Activated CD8-positive, alpha-beta memory T cell treated with anti-CD3 and anti-CD28 coated beads, Interleukin-2, amount 50 U/mL, for 24 hours (primary cell): ENCODE data around the gene EXOC5.

Source experiments
- DNase-seq: peaks from one replicate; pipeline ENCODE4 v3.0.0-alpha.2; 2020; ENCODE audit errors: extremely low read depth

EXOC5 gene

DNA sequence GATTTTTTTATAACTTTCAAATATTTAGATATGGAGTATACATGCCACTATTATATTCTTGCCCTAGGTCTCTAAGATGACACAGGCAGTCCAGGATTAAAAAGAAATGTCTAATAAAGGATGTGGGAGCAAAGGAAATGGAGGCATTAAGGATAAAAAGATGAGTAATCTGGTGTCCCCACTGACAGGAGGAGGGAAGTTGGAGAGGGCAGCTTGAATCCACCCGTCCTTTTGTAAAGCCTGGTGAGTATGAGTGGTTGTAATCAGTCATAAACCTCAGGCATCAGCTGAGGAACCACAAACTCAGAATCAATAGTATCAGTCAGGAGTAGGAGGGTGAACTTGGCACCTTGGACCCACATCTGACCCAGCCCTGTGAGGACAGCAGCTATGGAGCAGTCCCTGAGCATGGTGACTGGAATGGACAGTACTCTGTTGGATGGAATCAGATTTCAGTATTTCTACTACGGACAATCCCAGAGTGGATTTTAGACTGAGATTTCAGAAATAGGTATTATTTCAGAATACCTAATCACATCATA, 100.5 kb downstream of the EXOC5 start:
- DNase-seq = no peak

DNA sequence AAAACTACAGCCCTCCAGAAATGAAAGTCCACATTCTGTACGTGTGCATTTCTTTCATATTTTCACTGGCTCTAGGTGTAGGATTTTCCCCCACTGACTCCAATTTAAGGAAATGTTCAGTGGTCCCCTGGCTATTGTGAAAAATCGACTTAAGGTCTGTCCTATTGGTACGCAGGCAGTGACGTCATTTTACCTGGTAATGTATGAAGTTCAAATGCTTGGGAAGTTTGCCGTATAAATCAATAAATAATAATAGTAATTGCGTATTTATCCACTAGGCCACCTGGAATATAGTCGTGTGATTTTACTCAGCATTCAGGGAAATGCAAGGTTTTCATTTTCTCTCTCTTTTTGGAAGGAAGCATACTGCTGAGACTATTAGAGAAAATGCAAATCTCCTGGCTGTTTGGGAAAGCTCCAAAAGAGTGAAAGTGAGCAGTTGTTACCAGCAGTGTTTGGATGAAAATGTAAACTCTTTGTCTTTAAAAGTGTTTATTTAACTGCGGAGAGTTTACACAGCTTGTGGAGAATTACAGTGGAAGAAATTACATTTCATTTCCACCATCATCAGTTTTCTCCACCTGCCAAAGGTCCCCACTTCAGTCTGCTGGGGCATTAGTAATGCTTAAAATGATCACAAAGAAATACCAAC, 107.0 kb downstream of the EXOC5 start:
- DNase-seq = no peak

DNA sequence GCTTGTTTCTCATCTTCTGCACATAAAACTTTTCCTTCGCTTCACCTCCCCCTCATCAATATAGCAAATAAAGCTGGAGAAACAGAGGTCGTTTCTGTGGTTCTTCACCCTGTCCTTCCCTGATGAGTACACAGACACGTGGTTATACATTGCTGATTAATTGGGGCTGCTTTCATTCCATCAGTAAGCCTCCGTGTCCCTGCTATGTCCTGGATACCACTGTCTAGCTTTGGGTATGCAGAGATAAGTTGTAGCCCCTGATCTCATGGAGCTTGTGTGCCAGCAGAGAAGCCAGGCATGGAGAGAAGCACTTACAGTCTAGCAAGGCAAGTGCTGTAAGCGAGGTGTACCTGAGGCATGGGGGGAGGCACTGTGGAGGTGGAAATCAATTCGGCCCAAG, 108.4 kb downstream of the EXOC5 start:
- DNase-seq = no peak

DNA sequence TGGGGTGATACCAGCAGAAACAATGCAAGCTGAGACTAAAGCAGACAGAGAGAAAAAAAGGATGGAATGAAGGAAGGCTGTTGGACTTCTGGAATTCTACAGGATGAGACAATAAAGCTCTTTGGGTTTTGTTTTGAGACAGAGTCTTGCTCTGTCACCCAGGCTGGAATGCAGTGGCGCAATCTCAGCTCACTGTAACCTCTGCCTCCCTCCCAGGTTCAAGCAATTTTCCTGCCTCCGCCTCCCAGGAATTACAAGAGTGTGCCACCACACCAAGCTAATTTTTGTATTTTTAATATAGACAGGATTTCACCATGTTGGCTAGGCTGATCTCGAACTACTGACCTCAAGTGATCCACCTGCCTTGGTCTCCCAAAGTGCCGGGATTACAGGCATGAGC, 115.4 kb downstream of the EXOC5 start:
- DNase-seq = no peak
